Tibial nerve (tissue), 4 donors: Measurements from ENCODE around the gene HAUS7.

Source experiments
- EP300 ChIP-seq, 2 donors: sonication (generic); formaldehyde crosslinking; IDR thresholded peaks; one replicate each; pipeline ENCODE4 v1.6.1; 2017; ENCODE audit warnings: antibody characterized with exemption in 2 of 2, mild to moderate bottlenecking in 1 of 2
- POLR2A ChIP-seq, 2 donors: fragments of 450-650 bp; IDR thresholded peaks; one replicate each; pipeline ENCODE4 v1.6.1; 2017; ENCODE audit warnings: antibody characterized with exemption in 2 of 2, mild to moderate bottlenecking in 2 of 2, moderate library complexity in 2 of 2
- TF ChIP-seq, protein P1 (sequence below), 5 experiments: fragments of 200-600 bp in 3 of 5; fragments of 450-650 bp in 2 of 5; sonication (generic) in 3 of 5; IDR thresholded peaks; one replicate each; pipeline ENCODE4 v1.5.1; 2016 to 2019; ENCODE audit warnings: antibody characterized with exemption in 5 of 5, mild to moderate bottlenecking in 3 of 5, moderate library complexity in 2 of 5

GRCh38 chrX:153447581-153447960 is 22.8 kb downstream of the HAUS7 start:
- no peak for TF ChIP-seq POLR2A (IDR thresholded peaks at IDR 0.05)
- TF ChIP-seq, protein P1, sequence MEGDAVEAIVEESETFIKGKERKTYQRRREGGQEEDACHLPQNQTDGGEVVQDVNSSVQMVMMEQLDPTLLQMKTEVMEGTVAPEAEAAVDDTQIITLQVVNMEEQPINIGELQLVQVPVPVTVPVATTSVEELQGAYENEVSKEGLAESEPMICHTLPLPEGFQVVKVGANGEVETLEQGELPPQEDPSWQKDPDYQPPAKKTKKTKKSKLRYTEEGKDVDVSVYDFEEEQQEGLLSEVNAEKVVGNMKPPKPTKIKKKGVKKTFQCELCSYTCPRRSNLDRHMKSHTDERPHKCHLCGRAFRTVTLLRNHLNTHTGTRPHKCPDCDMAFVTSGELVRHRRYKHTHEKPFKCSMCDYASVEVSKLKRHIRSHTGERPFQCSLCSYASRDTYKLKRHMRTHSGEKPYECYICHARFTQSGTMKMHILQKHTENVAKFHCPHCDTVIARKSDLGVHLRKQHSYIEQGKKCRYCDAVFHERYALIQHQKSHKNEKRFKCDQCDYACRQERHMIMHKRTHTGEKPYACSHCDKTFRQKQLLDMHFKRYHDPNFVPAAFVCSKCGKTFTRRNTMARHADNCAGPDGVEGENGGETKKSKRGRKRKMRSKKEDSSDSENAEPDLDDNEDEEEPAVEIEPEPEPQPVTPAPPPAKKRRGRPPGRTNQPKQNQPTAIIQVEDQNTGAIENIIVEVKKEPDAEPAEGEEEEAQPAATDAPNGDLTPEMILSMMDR (IDR thresholded peaks at IDR 0.05) = no peak
- no peak for TF ChIP-seq EP300 (IDR thresholded peaks at IDR 0.05)
